NB4 (cell line): Measurements from ENCODE around the gene CGGBP1.

ENCODE experiments used
- MAX ChIP-seq: IDR thresholded peaks from 2 replicates; pipeline ENCODE4 v1.6.1; 2011; ENCODE audit warnings: low read depth, low read length
- MYC ChIP-seq: IDR thresholded peaks from 2 replicates; pipeline ENCODE4 v1.6.1; 2011; ENCODE audit warnings: low read depth, low read length
- POLR2A ChIP-seq: IDR thresholded peaks from 2 replicates; pipeline ENCODE4 v1.6.1; 2011; ENCODE audit warnings: mild to moderate bottlenecking; ENCODE audit not compliant: insufficient read length; ENCODE audit errors: extremely low read depth
- TF ChIP-seq, protein P1 (sequence below): IDR thresholded peaks from one replicate; pipeline ENCODE4 v1.5.1; 2012; ENCODE audit warnings: low read depth, low read length

- TF ChIP-seq, protein P1, sequence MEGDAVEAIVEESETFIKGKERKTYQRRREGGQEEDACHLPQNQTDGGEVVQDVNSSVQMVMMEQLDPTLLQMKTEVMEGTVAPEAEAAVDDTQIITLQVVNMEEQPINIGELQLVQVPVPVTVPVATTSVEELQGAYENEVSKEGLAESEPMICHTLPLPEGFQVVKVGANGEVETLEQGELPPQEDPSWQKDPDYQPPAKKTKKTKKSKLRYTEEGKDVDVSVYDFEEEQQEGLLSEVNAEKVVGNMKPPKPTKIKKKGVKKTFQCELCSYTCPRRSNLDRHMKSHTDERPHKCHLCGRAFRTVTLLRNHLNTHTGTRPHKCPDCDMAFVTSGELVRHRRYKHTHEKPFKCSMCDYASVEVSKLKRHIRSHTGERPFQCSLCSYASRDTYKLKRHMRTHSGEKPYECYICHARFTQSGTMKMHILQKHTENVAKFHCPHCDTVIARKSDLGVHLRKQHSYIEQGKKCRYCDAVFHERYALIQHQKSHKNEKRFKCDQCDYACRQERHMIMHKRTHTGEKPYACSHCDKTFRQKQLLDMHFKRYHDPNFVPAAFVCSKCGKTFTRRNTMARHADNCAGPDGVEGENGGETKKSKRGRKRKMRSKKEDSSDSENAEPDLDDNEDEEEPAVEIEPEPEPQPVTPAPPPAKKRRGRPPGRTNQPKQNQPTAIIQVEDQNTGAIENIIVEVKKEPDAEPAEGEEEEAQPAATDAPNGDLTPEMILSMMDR = no peak
- TF ChIP-seq POLR2A (no peak), MAX (no peak), MYC (no peak)
These were observed 12.0 kb downstream of the CGGBP1 start for GRCh38 chr3:88046766-88047165.
